Activated CD4-positive, alpha-beta T cell treated with anti-CD3 and anti-CD28 coated beads for 4 hours (primary cell): ENCODE data around the gene EFCAB8.
"Not testable (repeated sequence)": the region's sequence is repeated elsewhere in the genome, so short reads cannot be mapped to it uniquely, and the experiment has no call there.

ENCODE experiments used
- DNase-seq, 2 donors: peaks; one replicate each; pipeline ENCODE4 v3.0.0-alpha.2; 2020

EFCAB8 gene

GRCh38 chr20:32912688-32913087 is 54.0 kb downstream of the EFCAB8 start:
- DNase-seq, result no peak

- no peak for DNase-seq
Measured at GRCh38 chr20:32914031-32914430, 55.3 kb downstream of the EFCAB8 start.

- no peak for DNase-seq
Measured at GRCh38 chr20:32917191-32917950, 58.6 kb downstream of the EFCAB8 start.

- DNase-seq, result no peak
Measured at GRCh38 chr20:32918296-32918695, 59.6 kb downstream of the EFCAB8 start.

GRCh38 chr20:32918751-32919150 is 60.0 kb downstream of the EFCAB8 start:
- DNase-seq, result no peak

GRCh38 chr20:32920066-32920465 is 61.3 kb downstream of the EFCAB8 start:
- no peak for DNase-seq

- no peak for DNase-seq
Measured at GRCh38 chr20:32920530-32921298, 62.0 kb downstream of the EFCAB8 start.

GRCh38 chr20:32922466-32922865 is 63.7 kb downstream of the EFCAB8 start:
- no peak for DNase-seq

GRCh38 chr20:32924781-32925180 is 66.1 kb downstream of the EFCAB8 start:
- no peak for DNase-seq

GRCh38 chr20:32925481-32926196 is 66.9 kb downstream of the EFCAB8 start:
- DNase-seq, result no peak

GRCh38 chr20:32929162-32929561 is 70.4 kb downstream of the EFCAB8 start:
- no peak for DNase-seq

GRCh38 chr20:32930181-32930580 is 71.5 kb downstream of the EFCAB8 start:
- DNase-seq, result no peak

GRCh38 chr20:32930701-32931100 is 72.0 kb downstream of the EFCAB8 start:
- DNase-seq, result no peak

GRCh38 chr20:32934580-32934979 is 75.9 kb downstream of the EFCAB8 start:
- DNase-seq, result no peak

- no peak for DNase-seq
Measured at GRCh38 chr20:32941155-32941885, 82.6 kb downstream of the EFCAB8 start.

GRCh38 chr20:32943490-32944052 is 84.8 kb downstream of the EFCAB8 start:
- DNase-seq, result no peak

- peak; percentile 31 to 34 for DNase-seq
Measured at GRCh38 chr20:32945710-32946221, 87.0 kb downstream of the EFCAB8 start.

- DNase-seq, result no peak
Measured at GRCh38 chr20:32946629-32947028, 87.9 kb downstream of the EFCAB8 start.

- not testable (repeated sequence) for DNase-seq
Measured at GRCh38 chr20:32950539-32950938, 91.8 kb downstream of the EFCAB8 start.

- no peak for DNase-seq
Measured at GRCh38 chr20:32957459-32957858, 98.7 kb downstream of the EFCAB8 start.

- no peak for DNase-seq
Measured at GRCh38 chr20:32958574-32958973, 99.9 kb downstream of the EFCAB8 start.
